ENCODE data around the gene FTCDNL1. TPM values are rescaled to one million over a fixed set of nuclear protein-coding genes. Genes with fewer than 3 reads are reported as not detected.

Gene FTCDNL1
- total RNA-seq, 2 donors from 2014 or later, result 1.3 to 2.2 TPM

GRCh38 chr2:199739413-199740110 is 111.4 kb downstream of the FTCDNL1 start:
- H3K4me3 Mint-ChIP-seq, result no peak overlapping the region
- H3K36me3 Mint-ChIP-seq (ENCODE audit: insufficient read depth in 2 of 2), result no peaks in the 10 kb centered on the region
- H3K27me3 Mint-ChIP-seq (ENCODE audit: low read depth), result peaks cover 22% of the 10 kb centered on the region
- no peaks in the 10 kb centered on the region for H3K4me1 Mint-ChIP-seq (ENCODE audit: low read depth)
- peak; percentile 51 to 71 for DNase-seq
- no peaks in the 10 kb centered on the region for H3K9me3 Mint-ChIP-seq
- H3K27ac Mint-ChIP-seq, result no peak overlapping the region
- peak; percentile 25 to 49 for ATAC-seq (replicated peaks in 1 of 2)

GRCh38 chr2:199738727-199739412 is 112.1 kb downstream of the FTCDNL1 start:
- no peaks in the 10 kb centered on the region for H3K4me1 Mint-ChIP-seq (ENCODE audit: low read depth)
- ATAC-seq (replicated peaks in 1 of 2), result no peak
- DNase-seq, result no peak

GRCh38 chr2:199734651-199735050 is 116.3 kb downstream of the FTCDNL1 start:
- Mint-ChIP-seq H3K27ac (no peak overlapping the region), H3K4me3 (no peak overlapping the region), H3K27me3 (ENCODE audit: low read depth) (peaks cover 47% of the 10 kb centered on the region), H3K4me1 (ENCODE audit: low read depth) (no peaks in the 10 kb centered on the region), H3K9me3 (no peaks in the 10 kb centered on the region), H3K36me3 (ENCODE audit: insufficient read depth in 2 of 2) (no peaks in the 10 kb centered on the region)
- no peak for ATAC-seq (replicated peaks in 1 of 2)
- no peak for DNase-seq

More at GRCh38 chr2:199738727-199739412, 112.1 kb downstream of the FTCDNL1 start:
- H3K27me3 Mint-ChIP-seq (ENCODE audit: low read depth), result peaks cover 22% of the 10 kb centered on the region
- no peak overlapping the region for H3K27ac Mint-ChIP-seq
- H3K4me3 Mint-ChIP-seq, result no peak overlapping the region
- H3K36me3 Mint-ChIP-seq (ENCODE audit: insufficient read depth in 2 of 2), result no peaks in the 10 kb centered on the region
- H3K9me3 Mint-ChIP-seq, result no peaks in the 10 kb centered on the region

GRCh38 chr2:199734011-199734410 is 117.0 kb downstream of the FTCDNL1 start:
- H3K4me3 Mint-ChIP-seq, result no peak overlapping the region
- H3K36me3 Mint-ChIP-seq (ENCODE audit: insufficient read depth in 2 of 2), result no peaks in the 10 kb centered on the region
- no peak overlapping the region for H3K27ac Mint-ChIP-seq
- ATAC-seq (replicated peaks in 1 of 2) (no peak), DNase-seq (no peak)
- H3K4me1 Mint-ChIP-seq (ENCODE audit: low read depth), result no peaks in the 10 kb centered on the region
- H3K9me3 Mint-ChIP-seq, result no peaks in the 10 kb centered on the region
- H3K27me3 Mint-ChIP-seq (ENCODE audit: low read depth), result peaks cover 46% of the 10 kb centered on the region

- no peak for ATAC-seq (replicated peaks in 1 of 2)
- Mint-ChIP-seq H3K36me3 (ENCODE audit: insufficient read depth in 2 of 2) (no peaks in the 10 kb centered on the region), H3K9me3 (peaks cover 0 to 2% of the 10 kb centered on the region in 2 donors), H3K27ac (no peak overlapping the region), H3K4me1 (ENCODE audit: low read depth) (no peaks in the 10 kb centered on the region), H3K4me3 (no peak overlapping the region), H3K27me3 (ENCODE audit: low read depth) (peaks cover 41% of the 10 kb centered on the region)
- no peak for DNase-seq
Measured at GRCh38 chr2:199727801-199728200, 123.2 kb downstream of the FTCDNL1 start.

- H3K36me3 Mint-ChIP-seq (ENCODE audit: insufficient read depth in 2 of 2), result no peaks in the 10 kb centered on the region
- H3K4me1 Mint-ChIP-seq (ENCODE audit: low read depth), result no peaks in the 10 kb centered on the region
- H3K27ac Mint-ChIP-seq, result no peak overlapping the region
- DNase-seq (no peak), ATAC-seq (replicated peaks in 1 of 2) (no peak)
- H3K4me3 Mint-ChIP-seq, result no peak overlapping the region
- peaks cover 0 to 2% of the 10 kb centered on the region in 2 donors for H3K9me3 Mint-ChIP-seq
- H3K27me3 Mint-ChIP-seq (ENCODE audit: low read depth), result peaks cover 36% of the 10 kb centered on the region
Measured at GRCh38 chr2:199727306-199727705, 123.7 kb downstream of the FTCDNL1 start.

- no peak for DNase-seq
- no peaks in the 10 kb centered on the region for H3K36me3 Mint-ChIP-seq (ENCODE audit: insufficient read depth in 2 of 2)
- no peak overlapping the region for H3K27ac Mint-ChIP-seq
- no peak for ATAC-seq (replicated peaks in 1 of 2)
- no peaks in the 10 kb centered on the region for H3K27me3 Mint-ChIP-seq (ENCODE audit: low read depth)
- no peak overlapping the region for H3K4me3 Mint-ChIP-seq
- H3K9me3 Mint-ChIP-seq, result no peaks in the 10 kb centered on the region
- H3K4me1 Mint-ChIP-seq (ENCODE audit: low read depth), result no peaks in the 10 kb centered on the region
Measured at GRCh38 chr2:199718074-199718473, 132.9 kb downstream of the FTCDNL1 start.

- Mint-ChIP-seq H3K27me3 (ENCODE audit: low read depth) (peaks cover 4% of the 10 kb centered on the region), H3K36me3 (ENCODE audit: insufficient read depth in 2 of 2) (no peaks in the 10 kb centered on the region)
Measured at GRCh38 chr2:199717587-199717907, 133.4 kb downstream of the FTCDNL1 start.

GRCh38 chr2:199716807-199717586 is 134.0 kb downstream of the FTCDNL1 start:
- Mint-ChIP-seq H3K4me1 (ENCODE audit: low read depth) (no peaks in the 10 kb centered on the region), H3K27ac (no peak overlapping the region), H3K9me3 (no peaks in the 10 kb centered on the region), H3K4me3 (no peak overlapping the region), H3K36me3 (ENCODE audit: insufficient read depth in 2 of 2) (no peaks in the 10 kb centered on the region), H3K27me3 (ENCODE audit: low read depth) (peaks cover 6% of the 10 kb centered on the region)
- ATAC-seq (replicated peaks in 1 of 2) (no peak), DNase-seq (no peak)

More at GRCh38 chr2:199717587-199717907, 133.4 kb downstream of the FTCDNL1 start:
- DNase-seq, result no peak
- no peaks in the 10 kb centered on the region for H3K9me3 Mint-ChIP-seq
- ATAC-seq (replicated peaks in 1 of 2), result no peak
- H3K27ac Mint-ChIP-seq, result no peak overlapping the region
- H3K4me3 Mint-ChIP-seq, result no peak overlapping the region
- no peaks in the 10 kb centered on the region for H3K4me1 Mint-ChIP-seq (ENCODE audit: low read depth)

- no peak overlapping the region for H3K27ac Mint-ChIP-seq
Measured at GRCh38 chr2:199713746-199714145, 137.2 kb downstream of the FTCDNL1 start.

GRCh38 chr2:199710551-199710950 is 140.4 kb downstream of the FTCDNL1 start:
- Mint-ChIP-seq H3K4me3 (no peak overlapping the region), H3K27me3 (ENCODE audit: low read depth) (peaks cover 13% of the 10 kb centered on the region), H3K9me3 (peaks cover 0 to 3% of the 10 kb centered on the region in 2 donors), H3K27ac (no peak overlapping the region), H3K4me1 (ENCODE audit: low read depth) (peaks cover 4% of the 10 kb centered on the region), H3K36me3 (ENCODE audit: insufficient read depth in 2 of 2) (peaks cover 0 to 7% of the 10 kb centered on the region in 2 donors)
- no peak for ATAC-seq (replicated peaks in 1 of 2)
- no peak for DNase-seq

More at GRCh38 chr2:199713746-199714145, 137.2 kb downstream of the FTCDNL1 start:
- no peak overlapping the region for H3K4me3 Mint-ChIP-seq
- no peaks in the 10 kb centered on the region for H3K4me1 Mint-ChIP-seq (ENCODE audit: low read depth)
- ATAC-seq (replicated peaks in 1 of 2), result no peak
- H3K9me3 Mint-ChIP-seq, result no peaks in the 10 kb centered on the region
- H3K27me3 Mint-ChIP-seq (ENCODE audit: low read depth), result peaks cover 13% of the 10 kb centered on the region
- H3K36me3 Mint-ChIP-seq (ENCODE audit: insufficient read depth in 2 of 2), result peaks cover 0 to 2% of the 10 kb centered on the region in 2 donors
- no peak for DNase-seq
